SU-DHL-6 (cell line): Measurements from ENCODE around the gene HGD.

Experiments
- CTCF ChIP-seq: fragments of 200-600 bp; sonication (generic); IDR thresholded peaks from one replicate; pipeline ENCODE4 v1.5.1; 2017; ENCODE audit warnings: antibody characterized with exemption, mild to moderate bottlenecking, low read length, moderate library complexity; ENCODE audit not compliant: insufficient read depth, poor library complexity, severe bottlenecking
- EZH2phosphoT487 ChIP-seq: fragments of 200-600 bp; sonication (generic), shearing (Covaris generic); conservative IDR thresholded peaks from 2 replicates; pipeline ENCODE4 v1.6.1; 2018; ENCODE audit warnings: mild to moderate bottlenecking, antibody characterized with exemption, low read length, moderate library complexity, mixed read lengths

GRCh38 chr3:120689395-120689794 is 7.4 kb upstream of the HGD start:
- no peak for TF ChIP-seq CTCF
- TF ChIP-seq EZH2phosphoT487: no peak
